HG03565 (cell line): Measurements from ENCODE around the gene SMYD3.

ENCODE experiments used
- ATAC-seq: cut with Tn5 transposase; IDR thresholded peaks from one replicate; pipeline ENCODE4 v1.9.1; 2021; ENCODE audit warnings: mild to moderate bottlenecking, moderate library complexity; ENCODE audit not compliant: unreplicated experiment

SMYD3 gene

GRCh38 chr1:245937316-245938045, 569.6 kb downstream of the SMYD3 start:
- ATAC-seq, result no peak

- ATAC-seq, result no peak
These were observed 572.7 kb downstream of the SMYD3 start for GRCh38 chr1:245934409-245934808.

GRCh38 chr1:245933431-245934045, 573.5 kb downstream of the SMYD3 start:
- ATAC-seq, result no peak

- ATAC-seq, result no peak
These were observed 574.6 kb downstream of the SMYD3 start for GRCh38 chr1:245932302-245932972.

- no peak for ATAC-seq
These were observed 575.6 kb downstream of the SMYD3 start for GRCh38 chr1:245931450-245931849.

- ATAC-seq, result no peak
These were observed 577.9 kb downstream of the SMYD3 start for GRCh38 chr1:245929224-245929623.

GRCh38 chr1:245926888-245927287, 580.2 kb downstream of the SMYD3 start:
- no peak for ATAC-seq

- ATAC-seq, result no peak
These were observed 583.9 kb downstream of the SMYD3 start for GRCh38 chr1:245923215-245923614.

GRCh38 chr1:245921417-245921816, 585.7 kb downstream of the SMYD3 start:
- ATAC-seq, result no peak

- no peak for ATAC-seq
These were observed 589.7 kb downstream of the SMYD3 start for GRCh38 chr1:245917403-245917802.

- no peak for ATAC-seq
These were observed 591.2 kb downstream of the SMYD3 start for GRCh38 chr1:245915841-245916240.

- no peak for ATAC-seq
These were observed 591.7 kb downstream of the SMYD3 start for GRCh38 chr1:245915406-245915805.

GRCh38 chr1:245908543-245908942, 598.5 kb downstream of the SMYD3 start:
- no peak for ATAC-seq

GRCh38 chr1:245906207-245906606, 600.9 kb downstream of the SMYD3 start:
- no peak for ATAC-seq

GRCh38 chr1:245903851-245904250, 603.2 kb downstream of the SMYD3 start:
- ATAC-seq, result no peak

GRCh38 chr1:245901565-245901964, 605.5 kb downstream of the SMYD3 start:
- ATAC-seq, result no peak

- ATAC-seq, result peak; percentile 45
These were observed 606.0 kb downstream of the SMYD3 start for GRCh38 chr1:245901037-245901436.

- no peak for ATAC-seq
These were observed 608.5 kb downstream of the SMYD3 start for GRCh38 chr1:245898581-245898980.

GRCh38 chr1:245896258-245896657, 610.8 kb downstream of the SMYD3 start:
- ATAC-seq, result no peak

GRCh38 chr1:245895455-245895959, 611.6 kb downstream of the SMYD3 start:
- ATAC-seq, result no peak

- ATAC-seq, result no peak
These were observed 612.2 kb downstream of the SMYD3 start for GRCh38 chr1:245894843-245895242.

GRCh38 chr1:245893025-245893424, 614.1 kb downstream of the SMYD3 start:
- ATAC-seq, result no peak
